Stimulated activated CD4-positive, alpha-beta T cell treated with anti-CD3 and anti-CD28 coated beads, Interleukin-15, amount 100 ng/mL, for 1 hour (primary cell): ENCODE results near the gene PHLDB2.

ENCODE experiments used
- DNase-seq, 2 donors: peaks; one replicate each; pipeline ENCODE4 v3.0.0-alpha.2; 2020; ENCODE audit warnings: low read depth in 1 of 2, low spot score in 1 of 2

PHLDB2 gene

DNA sequence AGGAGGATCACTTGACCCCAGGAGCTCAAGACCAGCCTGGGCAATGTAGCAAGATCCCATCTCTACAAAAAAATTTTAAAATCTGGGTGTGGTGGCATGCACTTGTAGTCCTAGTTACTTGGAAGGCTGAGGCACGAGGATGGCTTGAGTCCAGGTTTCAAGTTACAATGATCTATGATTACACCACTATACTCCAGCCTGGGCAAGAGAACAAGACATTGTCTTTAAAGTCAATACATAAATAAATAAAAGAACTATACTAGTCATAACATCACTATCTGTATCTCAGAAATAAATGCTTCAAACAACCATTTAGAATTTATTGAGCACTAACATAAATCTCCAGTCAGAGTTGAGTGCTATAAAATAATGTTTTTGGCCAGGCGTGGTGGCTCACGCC, 8.5 kb upstream of the PHLDB2 start:
- DNase-seq: no peak

DNA sequence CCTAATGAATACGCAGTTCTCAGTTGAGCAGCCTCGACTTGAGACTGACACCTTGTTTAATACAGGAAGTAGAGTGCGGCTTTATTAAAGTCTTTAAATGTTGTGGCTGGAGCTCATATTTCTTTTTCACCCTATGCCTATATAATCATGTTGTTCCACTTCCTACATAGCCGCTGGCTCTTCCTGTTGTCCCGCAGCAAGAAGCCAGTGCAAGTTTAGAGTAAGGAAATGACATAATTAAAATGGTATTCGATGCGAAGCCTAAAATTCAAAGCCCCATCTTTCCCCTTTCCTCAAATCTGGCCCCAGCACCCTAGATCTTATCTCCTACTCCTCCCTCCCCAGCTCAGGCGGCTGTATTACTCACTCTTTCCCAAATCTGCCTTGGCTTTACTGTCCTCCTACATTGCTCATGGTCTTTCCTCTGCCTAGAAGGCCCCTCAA, 7.5 kb upstream of the PHLDB2 start:
- DNase-seq: no peak

DNA sequence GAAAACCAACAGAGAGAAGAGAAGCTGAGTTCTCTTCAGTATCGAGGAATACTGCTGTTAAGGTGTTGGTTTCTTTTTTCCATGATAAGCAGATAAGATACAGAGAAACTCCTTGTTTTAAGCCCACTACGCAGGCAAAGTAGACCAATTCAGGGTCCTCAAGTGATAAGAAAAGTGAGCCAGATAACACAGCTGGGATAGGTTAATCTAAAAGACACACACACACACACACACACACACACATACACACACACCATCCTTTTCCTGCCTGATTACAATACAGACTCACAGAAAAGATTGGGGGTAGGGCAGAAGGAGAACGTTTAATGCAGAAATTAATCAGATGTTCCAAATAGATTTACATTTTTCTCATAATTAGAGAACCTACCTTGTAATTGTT, 6.5 kb upstream of the PHLDB2 start:
- no peak for DNase-seq

DNA sequence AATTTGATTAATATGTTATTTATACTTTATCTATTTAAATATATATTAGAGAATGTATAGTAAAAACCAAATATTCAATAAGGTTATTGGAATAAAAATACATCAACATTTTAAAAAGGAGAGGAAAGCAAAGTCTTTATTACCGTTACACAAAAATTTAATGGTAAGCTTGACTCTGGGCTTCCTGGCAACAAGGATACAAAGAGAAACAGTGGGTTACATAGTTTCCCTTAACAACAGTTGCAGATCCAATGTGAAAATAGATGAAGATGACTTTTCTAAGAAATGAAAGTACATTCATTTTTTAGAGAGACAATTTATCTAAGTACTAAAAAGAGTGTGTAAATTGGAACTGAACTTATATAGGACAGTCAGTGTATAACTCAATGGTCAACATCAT, 6.0 kb upstream of the PHLDB2 start:
- DNase-seq: no peak

DNA sequence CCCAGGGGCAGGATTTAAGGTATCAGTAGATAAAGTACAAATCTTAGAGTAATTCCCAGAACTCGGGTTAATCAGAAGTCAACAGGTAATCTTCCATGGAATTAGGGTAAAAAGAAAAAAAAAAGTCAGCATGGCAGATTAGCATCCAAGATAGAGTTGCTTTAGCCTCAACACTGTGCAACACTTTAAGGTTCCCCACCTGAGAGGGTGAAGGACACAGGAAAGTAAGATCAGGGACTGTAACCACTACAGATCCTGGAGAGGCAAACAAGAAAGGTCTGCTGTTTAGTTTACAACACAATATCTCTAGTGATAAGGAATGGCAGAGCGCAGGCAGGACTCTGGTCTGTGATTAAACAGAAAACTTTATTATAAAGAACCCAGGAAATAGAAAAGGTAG, 4.1 kb upstream of the PHLDB2 start:
- DNase-seq: no peak

DNA sequence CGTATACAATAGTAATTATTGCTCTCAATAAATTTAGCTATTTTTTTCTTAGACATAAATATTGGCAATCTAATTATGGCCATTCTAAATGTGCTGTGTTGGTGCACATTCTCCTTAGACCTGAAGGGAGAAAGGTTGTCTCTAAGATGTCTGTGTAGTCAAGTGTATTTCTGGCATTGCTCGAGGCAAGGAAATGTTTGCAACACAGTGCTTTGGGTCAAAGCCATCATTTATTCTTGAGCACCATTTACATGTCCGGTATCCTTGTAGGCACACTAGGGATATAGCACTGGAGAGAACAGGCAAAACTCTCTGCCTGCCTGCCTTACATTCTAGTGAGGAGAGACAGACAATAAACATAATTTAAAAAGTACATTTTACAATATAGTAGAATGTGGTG, 2.6 kb upstream of the PHLDB2 start:
- no peak for DNase-seq

DNA sequence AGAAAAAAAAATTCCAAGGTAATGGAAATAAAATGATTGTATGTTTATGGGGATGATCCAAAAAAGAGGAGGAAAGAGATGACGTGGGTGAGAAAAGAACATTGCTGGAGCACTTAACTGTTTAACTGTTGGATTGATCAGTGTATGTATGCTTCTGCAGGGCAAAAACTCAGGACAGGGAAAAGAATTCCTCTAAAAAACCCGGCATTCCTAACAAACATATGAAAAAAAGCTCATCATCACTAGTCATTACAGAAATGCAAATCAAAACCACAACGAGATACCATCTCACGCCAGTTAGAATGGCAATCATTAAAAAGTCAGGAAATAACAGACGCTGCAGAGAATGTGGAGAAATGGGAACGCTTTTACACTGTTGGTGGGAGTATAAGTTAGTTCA, 1.6 kb upstream of the PHLDB2 start:
- DNase-seq: no peak

DNA sequence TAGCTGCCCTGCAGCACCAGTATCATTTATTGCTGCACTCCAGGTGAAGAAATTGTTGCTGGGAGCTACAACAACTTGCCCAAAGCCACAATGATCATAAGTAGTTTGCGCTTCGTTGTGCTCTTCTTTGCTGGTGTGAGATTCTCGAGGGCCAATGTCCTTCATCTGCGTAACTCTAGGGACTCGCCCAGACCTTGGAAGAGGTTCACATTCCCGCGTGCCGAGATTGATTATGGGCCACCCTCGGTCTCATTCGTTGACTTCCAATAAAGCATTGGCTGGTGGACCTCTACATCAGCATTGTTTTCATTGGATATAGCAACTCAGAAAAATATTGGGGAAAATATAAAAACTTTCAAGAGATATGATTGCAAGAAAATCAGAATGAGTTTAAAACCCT, 423 bp upstream of the PHLDB2 start:
- DNase-seq: no peak

DNA sequence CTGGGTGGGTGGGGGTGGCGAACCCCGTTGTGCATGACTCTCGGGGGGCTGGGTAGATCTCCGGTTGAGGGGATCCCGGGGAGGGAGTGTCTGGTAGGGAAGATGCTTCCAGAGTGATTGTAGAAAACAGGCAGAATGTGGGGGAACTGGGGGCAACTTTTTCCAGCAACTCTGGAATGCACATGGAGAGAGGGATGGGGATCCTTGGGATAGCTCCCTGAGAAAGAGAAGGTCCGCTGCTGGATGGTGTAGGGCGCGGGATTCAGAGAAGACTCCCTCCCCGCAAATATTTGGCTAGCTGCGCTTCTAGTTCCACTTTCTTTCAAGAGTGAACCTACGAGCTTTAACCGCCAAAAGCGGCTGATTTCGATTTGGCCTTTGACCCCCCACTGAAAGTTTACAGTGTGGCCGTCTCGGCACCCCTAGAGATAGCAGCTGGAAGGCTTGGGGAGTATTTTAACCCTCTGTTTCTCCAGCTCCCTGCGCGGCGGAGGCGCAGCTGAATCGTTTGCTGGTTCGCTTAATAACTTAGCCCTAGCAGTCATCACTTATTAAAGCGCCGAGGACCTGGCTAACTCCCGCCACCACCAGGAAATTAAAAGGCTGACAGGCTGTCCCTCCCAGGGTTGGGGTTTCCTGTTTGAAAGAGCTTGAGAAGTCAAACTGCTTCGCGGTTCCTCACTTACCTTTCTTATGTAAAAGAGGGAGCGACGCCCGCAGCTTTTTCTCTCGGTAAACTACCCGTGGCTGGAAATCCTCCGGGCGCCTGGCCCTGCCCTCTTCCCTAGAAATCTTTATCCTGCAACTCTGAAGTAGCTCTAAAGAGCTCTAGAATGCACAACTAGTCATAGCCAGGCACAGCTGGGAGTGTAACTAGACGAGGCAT, 1.2 kb downstream of the PHLDB2 start:
- DNase-seq: peak; percentile 6 to 10

DNA sequence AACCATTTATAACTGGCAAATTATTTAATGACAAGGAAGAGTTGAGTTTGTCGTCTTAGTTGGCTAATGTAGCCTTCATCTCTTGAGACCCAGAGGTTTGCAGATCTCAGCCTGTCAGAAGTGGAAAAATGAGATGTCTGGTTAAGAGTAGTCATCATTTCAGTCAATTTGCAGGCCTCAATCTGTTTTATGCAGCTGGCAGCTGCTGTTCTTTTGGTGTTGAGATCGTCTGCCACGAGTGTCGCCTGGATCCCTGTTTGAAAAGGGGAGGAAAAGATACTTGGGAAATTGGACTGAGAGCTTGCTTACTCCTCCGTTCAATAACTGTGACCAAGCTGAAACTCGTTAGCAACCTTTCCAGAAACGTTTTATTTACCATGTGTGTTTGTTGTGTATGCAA, 2.3 kb downstream of the PHLDB2 start:
- DNase-seq: no peak

DNA sequence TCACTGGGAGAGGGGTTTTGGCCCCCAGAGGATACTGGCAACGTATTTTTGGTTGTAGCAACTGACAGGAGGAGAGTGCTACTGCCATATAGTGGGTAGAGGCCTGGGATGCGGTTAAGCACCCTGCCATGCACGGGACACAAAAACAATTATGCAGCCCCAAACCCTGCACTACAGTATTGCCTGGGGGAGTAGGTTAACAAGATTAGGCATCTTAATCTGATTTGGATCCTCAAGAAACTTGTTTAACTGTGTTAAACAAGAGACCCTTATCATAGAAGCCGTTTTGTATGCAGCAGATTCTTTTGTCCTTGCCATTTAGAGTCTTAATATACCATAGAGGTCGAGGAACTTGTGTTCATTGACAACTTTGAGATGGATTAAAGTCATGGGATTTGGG, 3.4 kb downstream of the PHLDB2 start:
- no peak for DNase-seq

DNA sequence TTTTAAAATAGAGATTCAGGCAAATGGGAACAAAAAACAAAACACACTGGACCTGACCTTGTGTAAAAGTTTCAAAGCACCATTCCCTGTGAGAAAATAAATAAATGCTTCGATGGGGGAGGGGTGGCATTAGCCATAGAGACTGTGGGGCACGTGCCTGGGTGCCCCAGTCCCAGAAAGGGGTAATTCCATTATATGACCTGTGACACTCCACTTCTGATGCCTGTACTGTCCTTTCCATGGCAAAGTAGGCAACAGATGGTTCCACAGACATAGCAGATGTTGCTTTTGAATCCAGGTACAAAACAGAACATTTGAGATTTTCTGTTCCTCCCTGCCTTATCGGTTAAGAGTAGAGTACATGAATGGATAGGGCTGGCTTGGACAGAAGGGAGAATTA, 3.9 kb downstream of the PHLDB2 start:
- no peak for DNase-seq

DNA sequence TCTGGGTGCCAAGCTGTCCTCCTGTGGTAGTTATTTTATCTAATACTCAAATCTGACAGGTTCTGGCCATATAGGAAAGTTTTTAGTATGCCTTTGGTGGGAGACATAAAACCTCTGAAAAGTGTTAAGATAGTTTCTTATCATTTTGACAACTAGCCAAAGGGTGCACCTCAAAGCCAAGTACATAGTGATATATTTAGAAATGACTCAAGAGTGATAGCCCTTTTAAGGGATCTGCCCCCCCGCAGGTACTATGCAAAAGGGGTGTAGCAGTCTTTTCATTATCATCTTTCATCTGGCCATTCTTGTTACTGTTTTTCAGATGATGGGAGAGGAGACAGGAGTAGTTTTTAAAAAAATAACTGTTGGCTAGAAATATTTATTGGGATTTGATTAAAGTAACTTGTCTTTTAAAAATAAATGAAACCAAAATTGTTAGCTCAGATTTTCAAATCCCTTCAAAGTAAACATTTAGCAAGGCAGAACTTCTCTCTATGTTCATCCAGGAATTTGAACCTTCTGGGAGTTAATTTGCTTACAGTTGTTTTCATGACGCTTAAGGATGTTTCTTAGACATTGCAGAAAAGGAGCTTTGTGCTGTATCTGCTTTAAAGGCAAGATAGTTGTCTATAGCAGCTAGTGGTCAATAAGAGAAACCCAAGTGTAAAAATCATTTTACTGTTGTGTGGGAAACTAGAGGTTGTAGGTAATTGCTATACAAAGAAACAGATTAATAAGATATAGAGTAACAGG, 5.1 kb downstream of the PHLDB2 start:
- no peak for DNase-seq

DNA sequence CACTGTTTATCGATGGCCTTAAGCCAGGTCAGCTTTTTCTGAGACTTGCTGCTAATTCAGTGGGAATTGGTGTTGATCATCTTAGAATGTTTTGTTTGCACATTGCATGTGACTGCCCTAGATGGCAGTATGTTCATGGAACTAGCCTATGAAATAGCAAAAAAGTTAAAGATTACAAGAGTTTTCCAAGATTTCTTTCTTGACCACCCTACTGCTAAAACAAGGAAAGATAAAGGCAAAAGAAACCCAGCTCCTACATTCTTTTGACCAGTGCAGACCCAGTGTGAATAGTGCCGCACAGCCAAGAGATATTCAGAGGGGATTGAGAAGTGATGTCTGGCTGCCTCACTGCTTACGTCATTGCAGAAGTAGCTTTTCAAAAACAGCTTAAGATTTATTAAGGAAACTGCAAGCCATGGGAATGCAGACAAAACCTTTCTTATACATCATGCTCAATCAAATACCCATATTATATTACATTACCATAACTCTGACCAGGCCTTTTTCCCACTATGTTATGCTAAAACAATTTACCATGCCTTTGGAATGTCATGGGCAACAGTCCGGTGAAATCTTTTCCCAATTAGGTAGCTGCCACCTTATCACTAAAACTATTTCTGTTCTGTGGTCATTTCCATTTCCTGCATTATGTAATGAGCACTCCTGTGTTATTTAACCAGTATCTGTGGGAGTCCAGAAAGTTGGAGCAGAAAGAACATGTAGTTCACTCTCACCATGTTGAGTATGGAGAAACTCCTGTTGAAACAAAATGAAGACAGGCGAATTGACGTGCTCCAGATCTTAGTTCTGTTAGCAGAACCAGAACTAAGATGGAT, 6.0 kb downstream of the PHLDB2 start:
- no peak for DNase-seq

DNA sequence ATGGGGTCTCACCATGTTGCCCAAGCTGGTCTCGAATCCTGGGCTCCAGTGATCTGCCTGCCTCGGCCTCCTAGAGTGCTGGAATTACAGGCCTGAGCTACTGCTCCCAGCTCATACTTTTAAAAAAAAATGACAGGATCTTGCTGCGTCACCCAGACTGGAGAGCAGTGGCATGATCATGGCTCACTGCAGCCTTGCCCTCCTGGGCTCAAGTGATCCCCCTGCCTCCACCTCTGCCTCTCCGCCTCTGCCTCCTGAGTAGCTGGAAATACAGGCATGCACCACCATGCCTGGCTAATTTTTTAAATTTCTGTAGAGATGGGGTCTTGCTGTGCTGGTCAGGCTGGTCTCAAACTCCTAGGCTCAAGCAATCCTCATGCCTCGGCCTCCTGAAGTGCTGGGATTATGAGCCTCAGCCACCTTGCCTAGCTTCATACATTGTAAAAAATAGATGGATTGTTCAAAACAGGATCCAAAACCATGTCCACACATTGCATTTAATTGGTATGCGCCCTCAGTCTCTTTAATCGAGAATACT, 8.9 kb downstream of the PHLDB2 start:
- DNase-seq: no peak

DNA sequence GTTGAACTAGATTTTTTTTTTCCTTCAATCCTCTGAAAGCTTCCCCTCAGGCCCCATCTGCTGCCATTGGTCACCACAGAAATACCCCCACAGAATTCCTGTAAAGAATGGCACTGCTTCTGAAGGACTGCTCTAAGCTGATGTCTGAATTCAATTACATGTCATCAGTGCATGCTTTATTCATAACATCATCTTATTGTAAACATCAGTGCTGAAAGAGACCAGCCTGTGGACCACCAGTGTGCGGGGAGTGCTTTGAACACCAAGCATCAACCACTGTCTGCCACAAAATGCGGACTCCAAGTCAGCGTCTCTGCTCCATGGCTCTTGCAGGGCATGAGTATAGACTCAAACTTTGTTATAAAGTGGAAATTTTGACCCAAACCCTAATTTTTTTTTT, 11.6 kb downstream of the PHLDB2 start:
- DNase-seq: no peak

DNA sequence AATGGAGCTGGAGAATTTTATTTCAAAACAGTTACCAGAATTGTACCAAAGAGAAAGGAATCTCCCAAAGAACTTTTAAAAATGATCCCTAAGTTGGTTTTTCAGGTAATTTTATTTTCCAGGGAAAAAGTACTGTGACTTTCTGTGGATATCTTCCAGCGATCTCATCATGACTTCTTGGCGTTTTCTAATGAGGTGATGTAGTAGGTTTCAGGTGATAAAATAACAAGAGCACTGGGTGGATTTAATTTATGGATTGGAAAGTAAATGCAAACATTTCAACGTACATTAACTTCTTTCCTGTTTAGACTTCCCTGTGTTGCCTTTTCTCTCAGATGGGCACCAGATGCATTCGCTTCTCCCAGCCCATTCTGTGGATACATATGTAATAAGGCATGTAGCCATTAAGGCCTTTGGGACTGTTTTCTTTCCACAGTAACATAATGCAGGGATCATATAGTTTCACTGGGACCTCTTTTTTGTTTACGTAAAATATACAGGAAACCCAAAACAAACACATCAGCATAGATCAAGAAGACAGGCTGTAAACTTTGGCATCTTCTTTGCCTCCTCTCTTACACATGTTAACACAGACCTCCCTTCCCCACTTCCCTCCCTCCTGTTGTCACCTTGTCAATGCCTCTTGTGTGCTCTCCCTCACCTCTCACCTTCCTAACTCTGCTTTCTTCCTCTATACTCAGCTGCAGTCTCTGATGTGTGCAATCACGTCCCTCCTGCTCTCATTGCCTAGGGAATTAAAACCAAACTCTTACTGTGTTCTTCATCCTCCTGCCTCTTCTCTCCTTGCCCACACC, 13.0 kb downstream of the PHLDB2 start:
- DNase-seq: no peak

DNA sequence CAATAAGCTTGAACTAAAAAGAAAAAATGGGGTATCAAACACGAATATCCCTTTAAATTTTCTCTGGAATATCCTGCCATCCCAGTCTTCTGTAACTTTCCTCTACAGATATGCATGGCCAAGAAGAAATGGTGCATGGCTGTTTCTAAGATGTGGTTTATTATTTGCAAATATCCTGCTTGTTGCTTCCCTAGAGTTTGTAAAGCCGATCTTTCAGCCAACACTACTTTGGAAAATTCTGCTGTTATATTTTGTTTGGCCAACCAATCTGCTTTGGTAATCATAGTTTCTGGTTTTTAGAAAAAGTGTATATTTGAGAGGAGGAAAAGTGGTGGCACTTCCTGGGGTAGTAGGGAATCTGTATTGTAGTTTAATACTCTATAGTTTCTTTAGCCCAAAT, 13.9 kb downstream of the PHLDB2 start:
- DNase-seq: no peak

DNA sequence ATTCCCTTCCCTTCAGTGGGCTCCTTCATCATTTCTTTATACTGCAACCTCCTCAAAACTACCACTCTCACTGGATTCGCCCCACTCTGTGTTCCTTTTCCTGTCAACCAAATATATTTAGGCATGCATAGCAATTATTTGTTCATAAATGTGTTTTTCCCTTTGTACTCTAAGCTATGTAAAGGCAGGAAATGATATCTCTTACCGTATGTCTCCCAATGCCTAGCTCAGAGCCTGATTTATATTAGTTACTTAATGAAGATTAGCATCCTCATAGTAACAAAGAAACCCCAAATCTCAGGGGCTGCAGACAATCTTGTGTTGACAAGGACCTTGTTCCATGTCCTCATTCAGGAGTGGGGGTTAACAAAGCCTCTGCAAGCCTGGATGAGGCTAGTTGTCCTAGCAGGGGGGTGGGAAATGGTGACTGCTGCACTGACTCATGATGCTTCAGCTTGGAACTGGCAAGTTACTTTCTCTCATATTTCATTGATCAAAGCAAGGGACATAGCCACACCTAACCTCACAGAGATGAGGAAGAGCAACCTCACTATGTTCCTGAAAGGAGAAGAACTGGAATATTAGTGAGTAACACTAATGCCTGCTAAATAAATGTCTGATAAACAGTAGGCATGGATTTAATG, 15.2 kb downstream of the PHLDB2 start:
- no peak for DNase-seq

DNA sequence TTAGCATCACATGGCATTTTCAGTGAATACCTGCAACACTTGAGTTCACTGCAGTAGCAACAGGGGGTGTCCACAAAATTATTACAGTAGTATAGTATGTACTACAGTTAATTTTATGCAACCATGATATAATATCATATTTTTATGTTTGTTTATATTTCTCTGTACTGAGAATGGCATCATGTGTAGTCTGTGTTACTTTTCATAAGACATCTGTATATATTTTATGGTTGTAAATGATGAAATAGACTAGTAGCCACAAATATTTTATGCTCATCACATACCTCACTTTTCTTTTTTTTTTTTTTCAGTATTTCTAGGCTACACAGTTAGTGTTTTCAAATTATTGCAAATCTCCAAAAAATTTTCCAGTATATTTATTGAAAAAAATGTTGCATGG, 22.4 kb downstream of the PHLDB2 start:
- no peak for DNase-seq
